ENCODE measurements around the gene AUTS2.

The AUTS2 gene

DNA sequence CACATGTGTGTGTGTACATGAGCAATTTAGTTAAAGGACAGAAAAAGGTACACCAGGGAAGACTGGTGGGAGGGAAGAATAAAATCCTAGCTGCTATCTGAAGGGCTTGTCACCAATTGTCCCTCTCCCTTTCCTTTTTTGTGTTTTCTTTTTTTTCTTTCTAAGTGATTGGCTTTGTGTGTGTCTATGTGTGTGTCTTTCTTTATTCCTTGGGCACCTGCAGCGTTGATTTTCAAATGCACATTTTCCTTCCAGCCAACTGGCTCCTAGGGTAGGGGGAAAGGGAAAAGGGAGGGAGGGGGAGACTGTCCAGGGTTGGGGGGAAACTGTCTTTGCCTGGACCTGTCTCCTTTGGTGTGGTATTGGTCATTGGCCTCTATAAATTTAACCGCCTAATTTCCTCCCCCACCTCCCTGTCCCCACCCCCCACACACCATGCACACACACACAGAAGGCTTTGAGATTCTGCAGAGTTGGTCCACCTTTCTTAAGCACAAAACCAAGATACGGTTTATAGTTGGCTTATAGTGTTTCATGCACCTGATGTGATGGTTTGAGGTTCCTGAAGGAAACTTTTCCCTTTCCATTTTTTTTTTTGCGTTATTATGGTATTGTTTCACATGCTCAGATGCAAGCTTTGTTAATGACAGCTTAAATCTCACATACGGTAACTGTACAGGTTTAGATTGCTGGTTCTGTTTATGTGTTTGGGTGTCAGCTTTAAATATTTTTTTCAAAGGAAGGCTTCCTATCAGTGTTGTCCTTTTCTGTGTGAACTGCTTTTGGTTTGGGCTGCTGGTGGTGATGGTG is 2.6 kb downstream of the AUTS2 start:
- DNase-seq, result no peak

DNA sequence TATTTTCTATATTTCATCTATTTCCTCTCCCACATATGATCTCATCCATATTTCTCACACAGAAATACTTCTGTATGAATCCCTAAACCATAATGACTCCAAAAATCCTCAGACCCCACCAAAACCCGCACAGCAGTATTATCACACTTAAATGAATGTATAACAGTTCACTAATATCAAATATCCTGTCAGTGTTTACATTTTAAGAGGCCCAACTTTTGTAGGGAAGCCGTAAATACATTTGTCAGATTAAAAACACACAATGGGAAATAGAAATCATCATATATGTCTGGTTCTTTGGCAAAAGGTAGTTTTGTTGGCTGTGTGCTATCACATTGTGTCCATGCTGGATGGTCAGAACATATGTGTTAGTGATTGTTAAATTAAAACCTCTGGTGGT is 4.2 kb downstream of the AUTS2 start:
- no peak for DNase-seq

DNA sequence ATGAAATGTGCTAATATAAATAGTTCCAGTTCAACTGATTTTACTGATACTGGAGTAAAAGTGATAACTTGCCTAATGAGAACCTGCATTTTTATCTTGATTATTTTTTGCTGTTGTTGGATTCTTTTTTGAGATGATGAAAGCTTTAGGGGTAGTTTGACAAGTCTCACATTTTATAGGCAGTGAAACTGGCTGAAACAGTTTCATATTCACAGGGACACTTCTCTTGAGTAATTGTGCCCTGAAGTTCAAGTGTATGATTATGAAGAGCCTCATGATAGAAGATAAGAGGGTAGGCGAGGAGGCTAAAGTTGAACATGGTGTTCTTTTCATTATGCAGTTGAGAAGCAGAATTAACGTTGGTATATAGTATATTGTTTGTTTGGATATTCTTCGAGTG is 5.1 kb downstream of the AUTS2 start:
- no peak for DNase-seq

DNA sequence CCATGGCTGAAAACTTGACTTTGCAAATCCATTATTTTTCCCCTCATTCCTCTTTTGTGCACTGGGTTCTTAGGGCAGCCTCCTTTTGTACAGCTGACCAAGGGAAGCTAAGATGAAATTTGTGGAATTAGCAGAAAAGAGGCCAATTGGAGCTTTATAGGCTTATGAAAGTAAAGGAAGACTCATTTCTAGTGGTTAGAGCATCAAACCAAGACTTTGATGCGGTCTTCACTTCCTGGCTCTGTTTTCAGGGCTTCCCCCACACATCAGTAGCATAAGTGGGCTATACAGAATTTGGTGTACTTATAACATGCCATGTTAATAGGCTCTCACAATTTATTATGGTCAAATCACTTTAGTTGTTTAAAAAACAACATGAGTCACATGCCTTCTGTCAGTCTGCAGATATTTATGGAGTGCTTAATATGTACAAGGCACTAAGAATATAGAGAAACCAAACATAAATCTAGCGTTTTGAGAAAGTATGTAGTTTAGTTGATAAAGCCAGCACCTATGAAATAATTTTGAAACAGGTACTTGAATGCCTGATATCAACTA is 5.7 kb downstream of the AUTS2 start:
- DNase-seq, result no peak

DNA sequence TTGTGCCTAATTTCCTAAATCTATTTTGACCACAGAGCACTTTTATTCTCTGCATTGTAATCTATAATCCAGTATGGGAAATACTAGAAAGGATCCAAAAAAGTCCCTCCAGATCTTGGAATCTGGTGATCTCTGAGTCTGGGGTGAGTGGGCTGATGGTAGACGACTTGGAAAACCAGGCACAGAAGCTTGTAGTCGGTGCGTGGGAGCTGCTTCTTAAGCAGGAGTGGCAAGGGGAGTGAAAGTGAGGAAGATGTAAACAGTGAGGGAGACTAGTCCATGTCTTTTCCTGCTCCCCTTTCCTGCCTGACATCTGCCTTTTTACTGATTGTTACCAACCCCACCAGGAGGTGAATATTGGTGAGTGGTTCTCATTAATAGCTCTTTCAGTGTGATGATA is 6.8 kb downstream of the AUTS2 start:
- DNase-seq, result no peak

DNA sequence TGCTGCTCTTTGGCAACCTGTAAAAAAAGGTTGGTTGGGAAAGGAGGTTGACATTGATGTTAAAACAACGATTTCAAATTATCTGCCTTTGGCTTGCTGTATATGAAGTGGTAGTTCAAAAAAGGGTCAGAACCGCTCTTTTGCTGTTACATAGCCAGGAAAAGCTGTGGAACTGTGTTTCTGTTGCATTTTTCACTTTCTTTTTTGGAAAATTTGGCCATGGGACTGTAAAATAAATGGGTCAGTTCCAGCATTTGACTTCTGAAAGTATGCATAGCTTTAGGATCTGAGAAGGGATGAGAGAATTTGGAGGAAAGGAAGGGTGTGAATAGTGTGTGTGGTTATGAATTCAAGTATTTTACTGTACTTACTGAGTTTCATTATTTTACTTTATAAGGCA is 7.3 kb downstream of the AUTS2 start:
- DNase-seq, result no peak

DNA sequence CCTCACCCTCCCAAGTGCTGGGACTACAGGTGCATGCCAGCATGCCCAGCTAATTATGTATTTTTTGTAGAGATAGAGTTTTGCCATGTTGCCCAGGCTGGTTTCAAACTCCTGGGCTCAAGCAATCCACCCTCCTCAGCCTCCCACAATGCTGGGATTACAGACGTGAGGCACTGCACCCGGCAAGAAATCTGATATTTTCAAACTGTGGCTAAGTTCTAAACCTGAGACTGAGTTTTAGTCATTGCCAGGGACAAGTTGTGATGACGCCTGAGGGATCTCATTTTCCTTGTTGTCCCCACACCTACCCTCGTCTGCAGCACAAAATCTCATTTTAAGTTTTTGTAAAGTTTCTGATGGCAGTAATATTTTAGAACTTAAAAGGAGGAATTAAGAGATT is 9.8 kb downstream of the AUTS2 start:
- DNase-seq, result no peak

DNA sequence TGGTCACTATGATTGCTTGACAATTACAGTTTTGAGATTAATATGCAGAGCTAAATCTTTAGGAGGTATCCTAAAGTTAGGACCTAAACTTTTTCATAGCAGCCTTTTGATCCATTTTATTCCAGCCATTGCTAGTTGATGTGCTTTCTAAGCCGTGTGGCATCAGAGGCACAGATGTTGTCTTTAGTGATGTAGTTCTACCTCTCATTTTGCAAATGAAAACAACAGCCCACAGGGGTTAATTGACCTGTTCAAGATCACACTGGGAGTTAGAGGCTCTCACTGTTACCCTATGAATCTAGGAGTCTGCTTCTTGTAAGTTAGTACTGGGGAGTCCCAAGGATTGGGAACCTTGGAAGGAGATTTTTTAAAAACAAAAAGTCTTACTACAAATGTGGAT is 10.6 kb downstream of the AUTS2 start:
- no peak for DNase-seq

DNA sequence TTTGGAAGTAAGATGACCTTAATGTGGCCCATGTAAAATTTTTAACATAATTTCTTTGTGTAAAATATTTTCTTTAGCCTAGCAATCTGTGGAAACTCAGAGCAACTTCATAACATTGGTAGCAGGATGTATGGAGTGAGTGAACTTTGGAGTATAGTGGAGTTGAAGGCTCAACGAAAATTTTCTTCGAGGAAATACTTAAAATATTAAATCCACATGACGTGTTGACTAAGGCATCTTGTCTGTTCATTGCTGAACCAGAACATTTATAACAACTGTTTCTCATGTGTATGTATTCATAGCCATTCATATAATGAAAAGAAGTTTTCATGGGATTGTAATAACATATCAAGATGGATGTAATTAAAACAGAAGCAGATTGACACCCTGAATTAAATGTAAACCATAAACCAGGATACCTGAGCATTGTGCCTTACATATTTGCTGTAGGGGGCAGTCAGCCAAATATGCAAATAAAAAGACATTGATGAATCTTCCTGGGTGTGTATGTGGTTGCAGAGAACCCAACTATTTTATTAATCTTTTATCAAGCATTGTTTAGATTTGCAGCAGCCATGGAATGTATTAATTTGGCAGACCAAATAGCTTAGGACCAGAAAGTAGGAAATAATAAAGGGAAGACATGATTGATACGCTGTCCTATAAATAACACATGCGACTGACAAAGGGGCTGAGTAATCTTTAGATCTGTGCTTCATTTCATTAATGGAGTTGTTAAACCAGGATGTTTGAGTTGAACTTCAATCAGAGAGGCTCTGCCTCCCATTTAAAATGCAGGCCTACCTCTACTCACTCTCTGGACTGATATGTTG is 11.5 kb downstream of the AUTS2 start:
- no peak for DNase-seq

DNA sequence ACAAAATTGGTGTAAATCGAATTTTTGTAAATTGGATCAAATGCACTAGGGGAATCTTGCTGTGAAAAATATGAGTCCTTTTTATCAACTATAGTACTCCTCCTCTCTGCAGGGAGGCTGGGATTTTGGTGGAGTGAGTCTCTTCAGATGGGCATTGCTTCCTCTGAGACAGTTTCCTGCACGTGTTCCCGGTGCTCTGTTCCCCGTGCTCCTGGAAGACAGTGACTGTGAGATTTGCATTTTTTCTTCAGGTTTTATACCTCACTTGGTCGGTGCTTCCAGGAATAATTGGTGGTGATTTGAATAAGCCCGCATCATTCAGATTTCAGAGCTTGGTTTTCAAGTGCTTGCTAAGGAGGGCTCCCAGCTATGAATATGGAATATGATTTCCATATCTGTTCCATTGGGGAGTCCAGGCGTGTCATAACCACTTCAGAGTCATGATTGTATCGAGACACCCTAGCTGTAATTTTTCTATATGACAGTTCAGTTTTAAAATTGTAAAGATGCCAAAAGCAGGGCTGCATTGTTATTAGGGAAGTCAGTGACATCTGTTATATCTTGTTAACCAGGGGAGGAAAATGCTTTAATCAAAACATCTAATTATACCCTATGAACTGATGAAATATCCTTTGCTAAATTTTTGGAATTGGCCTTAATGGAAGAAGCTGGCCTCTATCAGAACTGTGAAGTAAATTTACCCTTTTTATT is 12.3 kb downstream of the AUTS2 start:
- no peak for DNase-seq

DNA sequence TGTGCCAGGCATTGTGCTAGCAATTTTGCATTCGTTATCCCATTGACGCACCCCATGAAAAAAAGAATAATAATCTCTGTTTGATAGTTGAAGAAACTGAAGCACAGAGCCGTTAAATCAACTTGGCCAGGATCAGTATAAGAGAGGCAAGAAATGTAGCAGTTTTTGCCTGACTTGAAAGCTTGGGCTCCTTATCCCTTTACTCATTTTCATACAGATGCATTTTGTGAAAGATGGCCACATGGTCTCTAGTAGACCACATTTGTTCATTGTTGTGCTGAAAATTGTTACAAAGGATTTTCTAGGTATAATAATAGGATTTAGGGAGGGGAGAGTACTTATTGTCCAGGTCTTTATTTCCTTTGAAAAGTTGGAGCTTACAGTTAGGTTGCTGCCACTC is 14.7 kb downstream of the AUTS2 start:
- no peak for DNase-seq

DNA sequence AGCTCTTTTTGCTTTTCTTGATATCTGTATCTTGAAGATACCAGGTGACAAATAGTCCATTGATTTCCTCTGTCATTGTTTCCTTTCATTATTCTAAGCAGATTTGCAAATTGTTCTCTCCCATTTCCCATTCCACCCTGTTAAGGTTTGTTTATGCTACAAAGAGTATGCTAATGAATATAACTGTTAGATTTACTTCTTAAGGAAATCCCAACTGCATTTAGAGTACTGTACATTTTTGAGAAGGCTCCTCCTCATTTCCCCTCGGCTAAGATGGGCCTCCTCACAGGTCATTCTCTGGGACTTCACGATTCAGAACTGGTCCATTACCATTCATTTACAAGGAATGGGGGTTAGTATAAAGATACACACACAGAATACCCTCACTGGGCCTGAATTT is 15.6 kb downstream of the AUTS2 start:
- DNase-seq, result no peak

DNA sequence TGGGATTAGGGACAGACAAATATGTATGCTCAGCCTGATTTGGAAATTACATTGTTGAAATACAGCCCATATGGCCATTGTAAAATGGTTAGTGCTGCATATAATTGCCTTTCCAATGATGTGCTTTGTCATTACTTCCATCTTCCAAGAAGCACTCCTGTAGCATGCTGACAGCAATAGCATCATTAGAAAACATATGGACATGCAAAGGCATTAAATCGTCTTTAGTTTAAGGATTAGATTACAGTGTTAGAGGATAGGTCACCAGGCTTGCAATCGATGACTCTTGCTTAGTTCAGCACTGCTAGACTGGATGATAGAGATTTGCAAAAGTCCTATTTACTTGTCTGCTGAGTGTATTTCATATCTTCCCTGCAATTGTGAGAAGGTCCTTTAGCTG is 17.4 kb downstream of the AUTS2 start:
- DNase-seq, result no peak

DNA sequence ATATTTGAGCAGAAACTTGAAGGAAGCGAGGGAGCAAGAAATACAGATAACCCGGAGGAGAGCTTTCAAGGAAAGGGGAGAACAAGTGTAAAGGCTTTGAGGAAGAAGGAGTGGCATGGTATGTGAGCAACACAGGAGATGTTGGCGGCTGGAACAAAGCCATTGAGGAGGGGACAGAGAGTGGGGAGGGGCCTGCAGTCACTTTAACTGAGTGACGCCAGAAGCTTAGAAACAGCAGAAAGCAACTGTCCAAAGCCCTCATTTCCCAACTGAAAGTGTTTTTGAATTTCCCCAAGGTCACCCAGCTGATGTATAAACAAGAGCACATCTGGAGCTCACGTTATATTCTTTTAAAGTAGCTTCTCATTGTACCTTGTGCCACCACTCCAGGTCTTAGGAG is 19.1 kb downstream of the AUTS2 start:
- no peak for DNase-seq

DNA sequence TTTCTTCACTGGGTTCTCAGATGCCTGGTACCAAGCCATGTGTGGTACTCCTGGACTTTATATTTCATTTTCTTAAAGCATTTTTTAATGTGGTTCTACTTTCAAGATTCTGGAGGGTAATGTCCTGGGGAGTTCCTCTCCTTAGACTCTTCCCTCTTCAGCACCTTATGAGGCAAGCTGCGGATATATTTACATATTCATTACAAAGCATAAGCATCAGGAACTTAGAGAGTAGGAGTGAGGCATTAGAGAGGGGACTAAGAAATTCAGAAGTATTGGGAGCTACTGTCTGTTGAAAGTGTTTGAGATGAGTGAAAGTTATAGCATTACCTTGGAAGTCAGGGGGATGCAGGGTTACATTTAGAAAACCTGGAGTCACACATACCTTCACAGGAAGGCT is 20.8 kb downstream of the AUTS2 start:
- no peak for DNase-seq

DNA sequence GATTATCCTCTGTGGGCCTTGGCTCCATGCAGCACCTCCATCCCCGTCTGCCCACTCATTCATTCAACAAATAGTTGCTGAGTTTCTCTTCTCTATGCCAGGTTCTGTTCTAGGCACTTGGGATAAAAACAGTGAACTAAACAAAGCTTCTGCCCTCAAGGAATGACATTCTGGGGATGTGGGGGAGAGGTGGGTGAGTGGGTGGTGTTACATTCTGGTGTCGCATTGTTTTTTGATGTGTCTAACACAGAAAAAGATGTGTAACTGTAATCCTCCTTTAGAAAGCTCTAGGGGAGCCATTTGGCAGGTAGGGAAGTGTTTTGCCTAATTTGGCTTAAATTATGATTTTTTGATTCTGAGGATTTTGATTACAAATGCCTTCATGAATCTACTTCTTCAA is 21.4 kb downstream of the AUTS2 start:
- DNase-seq, result no peak

DNA sequence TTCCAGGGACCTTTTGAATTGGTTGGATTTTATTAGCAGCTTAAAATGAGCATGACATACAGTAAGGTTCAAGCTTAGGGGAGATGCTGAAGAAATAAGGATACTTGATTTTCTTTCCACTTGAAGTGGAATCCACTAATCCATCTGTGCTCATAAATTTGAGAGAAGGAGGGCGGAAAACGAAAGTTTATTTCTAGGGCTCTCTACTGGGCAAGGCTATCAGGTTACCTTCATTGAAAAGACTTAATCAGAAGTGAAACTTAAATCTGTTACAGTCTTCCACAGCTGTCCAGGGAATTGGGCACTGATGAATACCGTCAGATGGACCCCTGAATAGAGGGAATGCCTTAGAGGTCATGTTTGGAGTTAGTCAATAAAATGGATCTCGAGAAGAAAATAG is 21.8 kb downstream of the AUTS2 start:
- no peak for DNase-seq

DNA sequence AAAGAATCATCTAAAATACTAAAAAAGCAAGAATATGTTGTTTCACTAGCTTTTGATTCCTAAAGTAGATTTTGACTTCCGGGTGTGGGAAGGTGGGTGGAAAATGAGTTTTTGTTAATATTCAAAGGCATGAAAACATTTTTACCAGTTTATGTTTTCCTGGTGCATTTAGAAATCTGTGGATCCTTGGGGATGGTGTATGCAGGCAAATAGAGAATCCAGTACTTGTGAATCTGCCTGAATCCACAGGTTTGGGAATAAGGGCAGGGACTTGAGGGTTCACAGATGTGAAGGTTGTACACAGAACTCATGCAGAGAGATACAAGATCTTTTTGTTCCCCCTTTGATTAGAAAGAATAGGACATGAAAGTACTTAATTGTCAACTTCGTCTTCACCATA is 22.4 kb downstream of the AUTS2 start:
- DNase-seq, result no peak

DNA sequence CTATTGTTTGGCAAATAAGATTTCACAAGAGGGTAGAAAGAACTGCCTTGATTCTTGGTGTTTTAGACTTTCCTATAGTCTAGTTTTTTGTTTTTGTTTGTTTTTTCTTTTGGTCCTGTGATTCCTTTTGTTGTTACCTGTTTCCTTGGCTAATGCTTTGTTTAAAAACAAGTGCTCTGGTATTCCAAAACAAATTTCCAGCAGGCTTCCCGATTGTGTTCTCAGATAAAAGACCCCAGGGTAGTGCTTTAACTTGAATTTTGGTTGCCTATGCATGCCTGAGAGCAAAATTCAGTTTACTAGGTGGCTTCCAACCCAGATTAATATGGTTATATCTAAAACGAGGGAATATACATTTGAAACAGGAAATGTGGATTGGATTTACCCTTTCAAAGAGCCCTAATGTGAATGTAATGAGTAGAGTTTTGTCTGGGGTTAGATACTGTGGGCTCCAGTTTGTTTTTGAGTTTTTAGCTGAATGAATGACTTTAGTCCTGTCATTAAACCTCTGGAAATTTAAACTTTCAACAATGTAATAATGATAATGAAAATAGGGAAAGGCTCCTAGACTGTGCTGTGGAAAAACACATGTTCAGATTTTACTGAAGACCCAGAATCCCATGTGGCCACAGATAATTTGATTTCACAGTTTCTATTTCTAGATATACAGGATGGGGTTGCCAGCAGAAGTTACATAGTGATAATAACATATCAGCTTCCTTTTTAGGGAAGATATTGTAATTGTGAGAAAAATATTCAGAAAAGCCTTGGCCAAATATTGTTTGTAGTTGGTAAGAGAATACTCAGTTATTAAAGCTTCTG is 23.9 kb downstream of the AUTS2 start:
- DNase-seq, result peak; percentile 62

DNA sequence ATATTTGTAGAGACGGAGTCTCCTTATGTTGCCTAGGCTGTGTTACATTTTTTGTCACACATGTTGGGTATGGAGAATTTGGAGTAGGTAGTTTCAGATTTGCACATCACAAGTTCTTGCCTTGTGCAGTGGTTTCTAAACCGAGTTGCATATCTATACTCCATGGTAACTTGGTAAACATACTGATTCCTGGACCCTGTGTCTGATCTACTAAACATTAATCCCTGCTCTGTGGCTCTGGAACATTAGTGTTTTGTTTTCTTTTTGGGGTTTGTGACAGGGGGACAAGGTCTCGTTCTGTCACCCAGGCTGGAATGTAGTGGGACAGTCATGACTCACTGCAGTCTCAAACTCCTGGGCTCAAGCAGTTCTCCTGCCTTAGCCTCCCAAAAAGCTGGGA is 24.7 kb downstream of the AUTS2 start:
- no peak for DNase-seq

DNA sequence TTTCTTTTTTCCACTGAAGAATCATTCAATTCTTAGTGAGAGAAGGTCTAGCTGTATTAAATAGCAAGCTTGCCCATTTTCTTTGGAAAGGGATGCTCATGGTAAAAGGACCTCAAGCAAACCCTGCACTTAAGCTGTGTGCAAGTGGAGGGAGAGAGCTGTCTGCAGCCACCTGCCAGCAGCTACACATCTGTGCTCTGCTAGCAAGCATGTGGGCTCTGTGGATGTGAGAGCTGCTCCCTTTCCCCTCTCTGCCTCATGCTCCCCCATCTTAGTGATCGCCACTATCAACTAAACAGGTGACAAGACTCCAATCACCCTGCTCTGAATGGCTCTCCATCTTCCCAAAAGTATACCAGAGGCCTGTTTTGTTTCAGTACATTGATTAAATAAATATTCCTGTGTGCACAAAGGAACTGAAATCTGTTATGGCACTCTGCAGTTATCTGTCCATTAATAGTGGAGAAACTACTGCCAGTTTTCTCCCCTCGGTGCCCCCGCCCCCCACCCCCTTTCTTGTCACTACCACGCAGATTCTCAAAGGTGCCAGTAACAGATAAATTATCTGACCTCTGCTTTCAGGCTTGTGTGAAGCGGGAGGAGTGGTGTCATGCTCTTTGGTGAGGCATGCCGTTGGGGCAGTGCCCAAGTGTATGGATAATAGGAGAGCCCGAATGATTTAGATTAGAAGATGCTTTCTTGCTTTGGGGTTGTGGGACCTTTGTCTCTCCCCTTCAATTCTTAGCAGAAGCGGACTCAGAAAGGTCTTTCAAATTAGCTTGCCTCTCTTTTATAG is 26.4 kb downstream of the AUTS2 start:
- DNase-seq, result peak; percentile 92

DNA sequence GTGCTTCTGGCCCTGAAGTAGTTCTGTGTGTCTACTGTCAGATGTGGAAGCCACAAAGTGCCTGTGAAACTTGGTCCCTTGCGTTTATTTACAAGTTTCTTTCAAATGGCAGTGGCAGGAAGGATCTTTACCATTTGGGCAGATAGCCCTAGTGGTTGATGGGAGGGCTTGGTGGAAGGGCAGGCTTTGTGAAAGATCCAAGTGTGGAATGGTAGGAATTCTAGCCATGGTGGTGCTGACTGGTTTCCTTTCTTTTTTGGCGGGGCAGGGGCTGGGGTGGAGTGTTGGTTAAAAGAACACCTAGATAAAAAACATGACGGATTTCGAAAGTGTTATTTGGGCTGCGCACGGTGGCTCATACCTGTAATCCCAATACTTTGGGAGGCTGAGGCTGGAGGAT is 27.0 kb downstream of the AUTS2 start:
- DNase-seq, result no peak

All from hematopoietic multipotent progenitor cell treated with erythropoietin and hydrocortisone succinate and interleukin-3 and kit ligand, for 6 days (in vitro differentiated cells).